HG02571 (cell line): Measurements from ENCODE around the gene SLC6A11.

Experiments
- ATAC-seq: cut with Tn5 transposase; IDR thresholded peaks from one replicate; pipeline ENCODE4 v1.9.1; 2021; ENCODE audit warnings: mild to moderate bottlenecking, moderate library complexity; ENCODE audit not compliant: unreplicated experiment

The SLC6A11 gene

DNA sequence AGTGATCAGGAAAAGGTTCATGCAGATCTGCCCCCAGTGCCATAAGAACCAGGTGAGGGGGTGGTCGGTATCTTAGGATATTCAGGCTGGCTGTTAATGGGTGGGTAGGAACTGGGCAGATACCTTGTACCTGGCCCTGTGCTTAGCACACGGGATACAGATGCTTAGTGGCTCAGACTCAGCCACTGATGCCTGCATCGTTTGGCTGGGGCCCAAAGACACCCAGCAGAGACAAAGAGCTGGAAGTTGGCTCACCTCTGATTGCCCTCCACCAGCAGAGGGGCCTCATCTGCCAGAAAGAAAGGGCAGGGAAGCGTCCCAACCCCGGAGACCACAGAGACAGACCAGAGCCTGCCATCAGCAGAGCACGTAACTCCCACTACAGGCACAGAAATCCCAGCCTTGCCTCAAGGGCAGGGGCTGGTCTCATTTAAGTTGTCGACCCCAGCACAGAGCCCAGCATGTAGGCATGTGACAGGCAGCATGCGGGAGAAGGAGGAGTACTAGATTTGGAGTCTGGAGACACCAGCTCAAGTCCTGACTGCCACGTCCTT lies 112.5 kb downstream of the SLC6A11 start:
- no peak for ATAC-seq

GRCh38 chr3:10928961-10929471 lies 113.0 kb downstream of the SLC6A11 start:
- no peak for ATAC-seq

DNA sequence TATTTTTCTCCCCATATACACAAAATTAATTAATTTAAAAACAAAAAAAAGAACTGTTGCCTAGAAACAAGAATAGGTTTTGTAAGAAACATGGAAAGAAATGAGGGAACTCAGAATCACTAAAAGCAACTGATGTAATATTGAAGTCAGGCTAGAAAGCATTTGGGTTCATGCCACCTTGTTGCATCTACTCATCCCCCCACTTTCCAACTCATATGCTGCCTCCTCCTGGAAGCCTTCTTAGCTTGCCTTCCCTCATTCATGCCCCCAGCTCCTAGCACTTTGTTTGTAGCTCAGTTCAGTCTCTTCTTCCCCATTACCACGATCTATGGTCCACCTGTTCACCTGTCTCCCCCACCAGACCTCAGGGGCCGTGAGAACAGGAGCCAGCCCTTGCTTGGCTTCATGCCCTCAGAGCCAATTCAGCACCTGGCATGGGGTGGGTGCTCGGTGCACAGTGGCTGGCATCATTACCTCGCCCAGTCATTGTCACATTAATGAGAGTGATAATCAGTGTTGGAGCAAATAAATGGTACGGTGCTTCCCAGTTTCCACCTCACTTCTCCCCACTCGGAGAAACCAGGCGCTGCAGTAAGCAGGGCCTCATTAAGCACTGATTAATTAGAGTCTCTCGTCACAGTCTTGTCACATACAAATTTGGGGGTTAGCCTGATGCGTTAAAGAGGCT lies 114.1 kb downstream of the SLC6A11 start:
- no peak for ATAC-seq

- no peak for ATAC-seq
Measured at GRCh38 chr3:10930666-10931040, 114.6 kb downstream of the SLC6A11 start.

- no peak for ATAC-seq
Measured at GRCh38 chr3:10932596-10932995, 116.6 kb downstream of the SLC6A11 start.

DNA sequence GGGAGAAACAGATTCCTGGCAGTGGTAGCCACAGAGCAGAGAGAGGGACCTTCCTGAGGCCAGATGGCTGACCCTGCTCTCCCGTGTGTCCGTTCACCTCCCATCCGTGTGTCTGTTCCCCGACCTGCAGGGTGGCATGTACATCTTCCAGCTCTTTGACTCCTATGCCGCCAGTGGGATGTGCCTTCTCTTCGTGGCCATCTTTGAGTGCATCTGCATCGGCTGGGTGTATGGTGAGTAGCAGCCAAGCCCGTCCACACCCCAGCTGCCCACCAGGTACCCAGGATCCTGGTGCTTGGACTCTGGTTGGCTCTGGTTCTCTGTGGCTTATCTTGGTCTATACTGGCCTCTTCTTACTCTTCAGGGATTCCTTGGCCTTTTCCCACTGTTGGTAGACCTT lies 117.0 kb downstream of the SLC6A11 start:
- no peak for ATAC-seq

- ATAC-seq: no peak
Measured at GRCh38 chr3:10933470-10933804, 117.4 kb downstream of the SLC6A11 start.

DNA sequence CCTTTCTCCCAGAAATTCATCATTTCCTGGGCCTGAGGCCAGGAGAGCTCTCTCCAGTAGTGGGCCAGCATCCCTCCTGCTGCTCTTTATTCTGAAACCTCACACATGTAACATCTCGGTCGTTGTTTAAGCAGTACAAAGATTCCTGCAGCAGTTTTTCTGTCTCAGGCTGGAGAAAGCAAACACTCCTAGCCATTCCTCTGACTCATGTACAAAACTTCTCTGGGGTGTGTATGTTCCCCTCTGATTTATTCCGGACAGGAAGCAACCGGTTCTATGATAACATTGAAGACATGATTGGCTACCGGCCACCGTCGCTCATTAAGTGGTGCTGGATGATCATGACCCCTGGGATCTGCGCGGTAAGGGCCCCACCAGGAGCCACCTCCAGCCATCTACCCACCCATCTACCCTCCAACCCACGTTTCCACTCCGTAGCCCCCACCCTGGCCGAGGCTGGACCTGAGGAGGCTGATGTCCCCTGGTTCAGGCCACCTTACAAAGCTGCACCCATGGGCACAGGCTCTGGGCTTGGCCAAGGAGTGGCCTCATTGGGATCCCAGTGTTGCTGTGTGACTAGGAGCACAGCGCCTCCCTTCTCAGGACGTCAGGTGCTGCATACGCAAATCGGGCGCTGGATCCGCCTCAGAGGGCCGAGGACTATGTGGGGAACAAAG lies 117.9 kb downstream of the SLC6A11 start:
- no peak for ATAC-seq

DNA sequence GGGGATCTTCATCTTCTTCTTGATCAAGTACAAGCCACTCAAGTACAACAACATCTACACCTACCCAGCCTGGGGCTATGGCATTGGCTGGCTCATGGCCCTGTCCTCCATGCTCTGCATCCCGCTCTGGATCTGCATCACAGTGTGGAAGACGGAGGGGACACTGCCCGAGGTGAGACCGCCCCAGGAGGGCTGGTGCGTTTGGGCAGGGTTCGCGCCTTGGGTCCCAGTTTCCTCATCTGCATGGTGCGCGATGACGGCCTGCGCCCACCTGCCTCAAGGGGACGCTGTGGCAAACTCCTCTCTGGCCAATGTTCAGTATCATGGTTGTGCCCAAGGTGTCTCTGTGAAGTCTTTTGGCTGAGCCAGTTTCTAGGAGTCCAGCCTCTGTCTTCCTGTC lies 119.0 kb downstream of the SLC6A11 start:
- no peak for ATAC-seq

GRCh38 chr3:10935846-10936631 lies 120.0 kb downstream of the SLC6A11 start:
- no peak for ATAC-seq

GRCh38 chr3:10936686-10937085 lies 120.7 kb downstream of the SLC6A11 start:
- no peak for ATAC-seq

GRCh38 chr3:10937141-10937825 lies 121.3 kb downstream of the SLC6A11 start:
- no peak for ATAC-seq

DNA sequence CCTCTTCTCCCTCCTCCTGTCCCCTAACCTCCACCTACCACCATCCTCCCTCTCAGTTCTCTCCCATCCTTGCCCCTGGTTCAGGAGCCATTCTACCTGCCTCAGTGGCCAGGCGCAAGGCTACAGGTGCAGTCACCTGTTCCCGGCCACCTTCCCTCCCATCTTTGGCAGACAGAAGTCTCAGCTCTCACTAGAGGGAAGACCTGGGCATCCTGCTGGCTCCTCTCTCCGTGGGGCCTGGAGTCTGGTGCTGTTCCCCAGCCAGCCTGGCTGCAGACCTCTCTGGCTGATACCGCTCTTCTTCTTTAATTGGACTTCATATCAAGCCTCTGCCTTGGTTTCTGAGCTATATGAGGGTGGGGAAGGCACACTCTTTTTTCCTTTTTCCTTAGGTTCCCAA lies 123.5 kb downstream of the SLC6A11 start:
- ATAC-seq: no peak

DNA sequence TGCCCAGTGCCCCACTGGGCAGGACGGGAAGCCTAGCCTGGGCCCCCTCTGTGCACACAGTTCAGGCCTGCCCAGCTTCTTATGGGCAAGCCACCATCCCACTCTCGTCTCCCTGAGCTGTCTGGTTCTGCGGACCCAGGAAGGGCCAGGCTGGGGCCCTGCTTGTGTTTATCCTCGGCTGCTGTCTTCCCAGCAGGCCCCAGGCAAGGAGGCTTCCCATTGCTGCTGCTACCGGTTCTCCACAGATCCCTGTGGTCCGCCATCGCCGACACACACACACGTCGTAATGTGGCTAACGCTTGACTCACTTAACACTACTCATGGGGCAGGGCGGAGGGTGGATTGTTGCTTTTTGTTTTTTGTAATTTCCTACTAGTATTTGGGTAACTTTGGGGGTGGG lies 124.1 kb downstream of the SLC6A11 start:
- ATAC-seq: no peak

DNA sequence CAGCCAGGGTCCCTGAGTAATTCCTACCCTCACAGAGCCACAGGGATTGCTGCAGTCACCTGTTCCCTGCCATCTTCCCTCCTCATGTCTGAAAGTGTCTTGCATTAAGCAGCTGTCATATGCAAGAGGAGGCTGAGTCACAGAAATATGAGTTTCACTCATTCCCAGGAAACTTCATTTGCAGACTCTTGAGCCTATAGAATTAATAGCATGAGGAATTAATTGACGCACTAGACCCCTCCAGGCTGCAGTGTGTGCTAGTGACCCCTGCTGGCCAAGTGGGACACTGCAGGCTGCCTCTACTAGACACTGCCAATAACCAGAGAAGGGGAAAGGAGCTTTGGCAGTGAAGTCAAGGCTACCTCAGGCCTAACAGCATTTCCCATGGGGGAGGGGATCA lies 125.9 kb downstream of the SLC6A11 start:
- ATAC-seq: no peak

DNA sequence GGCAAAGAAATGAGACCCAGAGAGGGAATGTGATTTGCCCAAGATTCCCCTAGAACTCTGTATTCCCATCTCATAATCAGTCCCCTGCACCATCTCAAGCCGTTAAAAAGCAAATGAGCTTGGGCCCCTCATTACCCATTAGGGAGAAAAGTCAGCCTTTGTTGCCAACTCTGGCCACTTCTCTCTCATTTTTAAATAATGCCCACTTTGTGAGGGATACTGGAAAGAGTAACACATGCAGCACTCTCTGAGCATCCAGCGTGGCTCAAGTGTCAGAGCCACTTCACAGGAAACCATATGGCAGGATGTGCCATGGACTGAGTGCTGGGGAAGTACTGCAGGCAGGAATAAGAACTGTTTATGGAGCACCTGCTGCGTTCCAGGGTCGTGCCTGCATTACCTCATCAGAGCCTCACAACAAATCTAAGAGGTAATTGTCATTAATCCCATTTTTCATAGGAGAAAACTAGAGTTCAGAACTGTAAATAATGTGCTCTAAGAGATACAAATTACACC lies 126.7 kb downstream of the SLC6A11 start:
- ATAC-seq: no peak

DNA sequence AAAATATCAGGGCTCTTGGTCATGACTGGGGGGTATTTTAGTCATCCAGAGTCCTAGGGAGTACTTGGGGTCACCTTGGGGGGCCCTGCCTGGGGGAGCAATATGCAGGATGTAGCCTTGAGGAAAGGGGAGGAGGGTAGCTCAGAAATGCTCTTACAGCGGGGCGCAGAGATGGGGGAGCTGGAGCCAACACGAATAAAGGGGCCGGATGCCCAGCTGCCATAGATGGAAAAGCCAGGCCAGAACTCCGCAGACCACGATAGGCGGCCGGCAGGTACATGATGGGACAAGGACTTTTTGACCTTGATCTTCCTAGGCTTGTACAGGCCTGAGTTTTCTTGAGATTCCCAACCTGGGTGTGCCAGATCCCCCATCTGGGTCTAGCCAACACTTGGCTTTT lies 128.8 kb downstream of the SLC6A11 start:
- ATAC-seq: no peak

GRCh38 chr3:10945683-10946287 lies 129.8 kb downstream of the SLC6A11 start:
- ATAC-seq: no peak

DNA sequence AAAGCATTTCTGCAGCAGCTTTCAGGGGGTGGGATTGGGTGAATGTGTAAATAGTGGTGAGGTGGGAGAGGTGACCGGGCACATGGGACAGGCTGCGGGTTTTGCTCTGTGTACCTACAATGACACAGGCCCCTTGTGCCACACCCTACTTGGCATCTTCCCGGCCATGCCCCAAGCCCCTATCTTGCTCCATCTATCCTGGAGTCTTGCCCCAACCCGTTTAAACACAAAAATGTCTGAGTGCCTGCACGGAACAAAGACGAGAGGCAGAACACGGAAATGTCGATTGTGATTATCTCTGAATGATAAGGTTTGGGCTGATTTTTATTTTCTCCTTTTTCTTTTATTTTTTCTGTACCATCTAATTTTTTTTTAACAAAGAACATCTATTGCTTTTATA lies 130.5 kb downstream of the SLC6A11 start:
- no peak for ATAC-seq

GRCh38 chr3:10948326-10948725 lies 132.3 kb downstream of the SLC6A11 start:
- no peak for ATAC-seq
